GM18498 (cell line): ENCODE results near the gene MED17.

Experiments
- ATAC-seq: cut with Tn5 transposase; IDR thresholded peaks from one replicate; pipeline ENCODE4 v1.9.1; 2021; ENCODE audit warnings: mild to moderate bottlenecking, moderate library complexity; ENCODE audit not compliant: unreplicated experiment

The MED17 gene

DNA sequence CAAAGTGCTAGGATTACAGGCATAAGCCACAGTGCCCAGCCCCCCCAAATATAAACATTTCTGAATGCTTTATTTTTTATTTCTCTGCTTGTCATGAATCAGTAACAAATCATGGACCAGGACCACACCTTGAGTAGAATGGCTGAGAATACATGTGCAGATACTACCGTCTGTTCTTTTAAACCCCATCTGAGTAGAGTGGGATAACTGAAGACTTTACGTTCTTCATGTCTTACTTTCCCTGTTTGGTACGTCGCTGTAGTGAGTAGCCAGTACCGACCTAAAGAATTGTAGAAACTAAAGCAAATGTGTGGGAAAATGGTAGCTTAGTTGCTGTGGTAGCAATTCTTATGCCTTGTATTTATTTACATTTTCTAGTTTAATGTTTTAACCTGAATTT lies 29.9 kb downstream of the MED17 start:
- no peak for ATAC-seq

DNA sequence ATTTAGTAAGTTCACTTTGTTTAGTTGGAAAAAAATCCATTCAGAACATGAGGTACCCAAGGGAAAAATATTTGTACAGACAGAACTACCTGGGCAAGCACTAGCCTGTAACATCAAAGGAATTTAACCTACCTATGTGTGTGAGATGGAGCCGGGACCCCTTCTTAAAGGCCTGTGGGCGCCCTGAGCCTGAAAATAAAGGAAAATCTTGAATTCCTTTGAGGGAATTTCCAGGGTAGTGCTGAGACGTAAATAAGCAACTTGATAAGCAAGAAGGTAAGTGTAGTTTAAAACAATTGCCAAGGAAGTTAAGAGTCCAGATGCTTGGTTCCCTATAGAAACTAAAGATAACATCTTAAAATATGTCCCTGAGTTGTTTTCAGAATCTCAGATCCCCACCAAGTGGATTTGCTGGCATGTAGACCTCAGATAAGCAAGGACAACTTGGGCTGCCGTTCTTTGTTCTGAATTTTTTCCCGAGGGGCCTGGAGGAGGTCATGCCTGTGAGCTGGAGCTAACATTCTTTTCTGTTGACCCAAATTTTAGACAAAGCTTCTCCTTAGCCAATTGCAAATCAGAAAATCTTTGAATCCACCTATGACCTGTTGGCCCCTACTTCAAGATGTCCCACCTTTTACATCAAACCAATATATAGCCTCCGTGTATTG lies 31.0 kb downstream of the MED17 start:
- ATAC-seq = no peak

DNA sequence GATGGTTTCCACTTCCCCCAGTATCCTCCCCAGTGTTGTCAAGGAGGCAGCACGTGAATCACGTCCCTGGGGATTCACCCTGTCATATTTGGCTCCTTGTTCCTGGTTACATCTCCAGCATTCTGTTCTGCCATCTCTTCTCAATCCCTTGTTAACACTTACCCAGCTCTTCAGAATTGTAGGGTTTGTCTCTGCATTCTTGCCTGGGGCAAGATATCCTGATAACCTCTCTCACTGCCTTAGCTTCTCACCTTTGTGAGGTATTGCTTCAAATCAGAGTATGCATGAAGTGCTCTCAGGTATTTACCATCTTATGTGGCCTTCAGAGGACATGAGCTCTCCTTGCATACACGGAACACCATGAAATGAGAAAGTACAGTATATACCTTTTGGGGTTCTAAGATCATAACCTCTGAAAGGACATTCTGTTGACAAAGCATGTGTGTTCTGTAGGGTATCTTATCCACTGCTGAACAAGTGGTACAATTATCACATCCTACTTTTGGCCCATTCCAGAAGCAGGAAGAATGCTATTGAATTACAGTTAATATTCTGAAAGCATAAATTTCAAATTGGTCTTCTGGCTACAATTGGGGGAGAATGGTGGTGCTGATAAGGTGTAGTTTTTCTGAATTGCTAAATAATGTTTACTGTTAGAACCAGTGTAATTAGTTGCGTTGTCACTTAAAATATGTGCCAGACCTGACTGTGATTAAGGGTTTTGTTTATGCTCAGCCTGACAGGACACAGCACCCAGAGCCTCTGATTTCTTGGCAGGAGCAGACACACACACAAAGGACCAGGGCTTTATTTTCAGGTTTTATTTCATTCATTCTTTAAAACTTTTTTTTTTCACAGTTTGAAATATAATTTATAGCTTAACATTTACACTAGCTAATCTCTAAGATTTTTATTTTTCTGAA lies 33.6 kb downstream of the MED17 start:
- ATAC-seq = no peak

DNA sequence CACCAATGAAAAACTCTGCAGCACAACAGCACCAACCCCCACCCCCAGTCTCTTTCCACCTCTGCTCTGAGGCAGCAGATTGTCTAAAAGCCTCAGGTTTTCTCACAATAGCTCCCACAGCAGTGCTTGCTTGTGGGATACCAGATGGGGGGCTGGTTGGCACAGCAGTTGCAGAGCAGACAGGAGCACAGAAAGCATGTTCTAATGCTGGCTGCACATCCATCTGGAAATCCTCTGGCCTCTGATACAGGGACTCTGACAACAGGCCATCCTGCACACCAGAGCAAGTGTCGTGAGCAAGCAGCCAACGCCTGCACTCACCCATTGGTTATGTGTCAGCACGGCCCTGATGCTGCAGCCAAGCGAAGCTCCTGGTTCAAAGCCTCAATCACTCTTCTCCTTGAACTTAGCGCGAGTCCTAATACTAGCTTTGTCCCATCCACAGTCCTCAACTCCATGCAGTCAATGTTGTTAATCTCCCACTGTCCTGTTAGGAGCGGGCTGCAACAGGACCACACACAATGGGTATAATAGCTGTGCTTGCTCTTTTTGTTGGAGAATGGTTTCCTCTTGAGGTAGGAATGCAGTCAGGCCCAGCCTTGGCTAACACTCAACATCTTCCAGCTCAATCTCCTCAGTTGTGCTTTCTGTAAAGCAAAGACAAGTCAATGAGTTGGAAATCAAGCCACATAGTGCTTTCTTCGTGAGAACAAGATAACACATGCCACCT lies 36.0 kb downstream of the MED17 start:
- ATAC-seq = no peak

DNA sequence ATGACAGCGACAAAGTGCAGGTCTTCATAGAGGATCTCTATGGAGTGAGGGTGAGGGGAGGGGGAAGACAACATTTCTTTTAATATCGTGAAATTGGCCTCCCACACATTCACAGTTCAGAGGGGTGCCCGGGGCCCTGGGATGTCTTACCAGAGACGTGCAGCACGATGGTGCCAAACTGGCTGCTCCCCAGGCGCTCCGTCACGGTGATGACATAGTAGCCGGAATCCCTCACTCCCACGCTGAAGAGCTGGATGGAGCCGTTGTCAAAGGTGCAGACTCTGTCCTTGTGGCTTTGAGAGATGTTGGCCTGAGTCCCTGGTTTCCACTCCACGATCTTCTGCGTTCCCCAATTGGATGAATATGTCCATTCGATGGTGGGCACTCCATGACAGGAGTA lies 36.8 kb downstream of the MED17 start:
- ATAC-seq = no peak

DNA sequence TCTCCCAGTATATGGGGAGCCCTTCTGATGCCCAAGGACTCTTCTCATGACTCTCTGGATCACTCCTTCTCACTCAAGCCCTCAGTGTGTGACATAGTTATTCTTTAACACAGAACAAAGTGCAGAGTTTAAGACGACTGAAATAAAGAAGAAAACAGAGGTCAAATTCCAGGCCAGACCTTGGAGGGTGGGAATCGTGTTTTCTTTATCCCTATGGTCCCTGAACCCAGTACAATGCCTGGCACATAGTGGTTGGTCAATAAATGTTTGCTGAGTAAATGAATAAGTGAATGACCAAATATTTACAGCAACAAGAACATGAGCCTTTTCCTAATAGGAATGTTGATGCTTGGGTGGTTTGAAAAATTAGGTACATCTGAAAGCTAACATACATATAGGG lies 37.5 kb downstream of the MED17 start:
- no peak for ATAC-seq

DNA sequence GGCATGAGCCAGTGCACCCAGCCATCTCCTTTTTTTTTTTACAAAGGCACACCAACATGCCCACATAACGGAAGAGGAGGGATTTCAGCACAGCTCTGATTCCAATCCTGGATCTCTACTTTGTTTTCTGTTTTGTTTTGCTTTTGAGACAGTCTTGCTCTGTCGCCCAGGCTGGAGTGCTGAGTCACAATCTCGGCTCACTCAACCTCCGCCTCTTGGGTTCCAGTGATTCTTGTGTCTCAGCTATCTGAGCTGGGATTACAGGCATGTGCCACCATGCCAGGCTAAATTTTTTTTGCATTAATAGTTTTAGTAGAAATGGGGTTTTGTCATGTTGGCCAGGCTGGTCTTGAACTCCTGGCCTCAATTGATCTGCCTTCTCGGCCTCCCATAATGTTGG lies 38.3 kb downstream of the MED17 start:
- no peak for ATAC-seq

DNA sequence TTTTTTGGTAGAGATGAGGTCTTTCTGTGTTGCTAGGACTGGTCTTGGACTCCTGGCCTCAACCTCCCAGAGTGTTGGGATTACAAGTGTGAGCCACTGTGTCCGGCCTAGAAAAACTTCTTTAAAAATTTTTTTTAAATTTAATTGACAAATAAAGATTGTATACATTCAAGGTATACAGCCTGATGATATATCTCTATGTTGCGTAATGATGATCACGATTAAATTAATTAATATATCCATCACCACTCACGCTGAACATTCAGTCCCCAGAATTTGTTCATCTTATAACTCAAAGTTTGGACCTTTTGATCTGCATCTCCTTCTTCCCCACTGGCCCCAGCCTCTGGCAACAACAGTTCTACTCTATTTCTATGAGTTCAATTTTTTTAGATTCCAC lies 39.1 kb downstream of the MED17 start:
- no peak for ATAC-seq

DNA sequence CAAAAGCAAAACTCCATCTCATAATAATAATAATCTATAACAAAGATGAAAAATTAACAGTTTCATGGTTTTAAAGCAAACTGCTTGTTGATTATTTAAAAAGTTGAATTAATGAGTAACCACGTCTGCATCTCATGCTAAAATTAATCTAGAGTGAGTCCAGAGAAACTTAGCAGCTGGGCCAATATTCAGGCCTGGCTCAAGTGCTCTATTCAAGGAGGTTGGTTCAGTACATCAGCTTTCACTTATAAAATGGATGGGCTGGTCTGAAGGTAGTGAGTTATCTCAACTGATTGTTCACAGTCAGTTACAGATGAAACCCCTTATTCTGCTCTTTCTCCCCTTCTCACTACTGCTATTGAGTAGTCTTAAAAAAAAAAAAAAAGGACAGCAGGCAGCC lies 43.3 kb downstream of the MED17 start:
- no peak for ATAC-seq

DNA sequence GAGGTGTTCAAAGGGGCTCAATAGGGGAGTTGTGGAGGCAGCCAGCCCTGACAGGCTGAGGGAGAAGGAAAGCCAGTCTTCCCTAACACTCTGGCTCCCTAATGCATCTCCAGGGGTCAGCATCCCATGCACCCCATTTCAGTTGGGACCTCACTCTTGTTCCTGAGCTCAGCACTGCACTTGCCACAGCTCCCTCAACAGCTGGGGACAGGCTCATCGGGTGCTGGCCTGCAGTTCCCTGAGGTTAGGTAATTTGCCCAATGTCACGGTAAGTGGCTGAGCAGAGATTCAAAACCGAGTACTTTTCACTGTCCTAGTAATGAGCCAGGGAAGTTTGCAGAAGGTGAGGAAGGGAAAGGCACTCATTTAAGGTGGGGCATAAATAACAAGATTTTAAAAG lies 45.5 kb downstream of the MED17 start:
- ATAC-seq = no peak

DNA sequence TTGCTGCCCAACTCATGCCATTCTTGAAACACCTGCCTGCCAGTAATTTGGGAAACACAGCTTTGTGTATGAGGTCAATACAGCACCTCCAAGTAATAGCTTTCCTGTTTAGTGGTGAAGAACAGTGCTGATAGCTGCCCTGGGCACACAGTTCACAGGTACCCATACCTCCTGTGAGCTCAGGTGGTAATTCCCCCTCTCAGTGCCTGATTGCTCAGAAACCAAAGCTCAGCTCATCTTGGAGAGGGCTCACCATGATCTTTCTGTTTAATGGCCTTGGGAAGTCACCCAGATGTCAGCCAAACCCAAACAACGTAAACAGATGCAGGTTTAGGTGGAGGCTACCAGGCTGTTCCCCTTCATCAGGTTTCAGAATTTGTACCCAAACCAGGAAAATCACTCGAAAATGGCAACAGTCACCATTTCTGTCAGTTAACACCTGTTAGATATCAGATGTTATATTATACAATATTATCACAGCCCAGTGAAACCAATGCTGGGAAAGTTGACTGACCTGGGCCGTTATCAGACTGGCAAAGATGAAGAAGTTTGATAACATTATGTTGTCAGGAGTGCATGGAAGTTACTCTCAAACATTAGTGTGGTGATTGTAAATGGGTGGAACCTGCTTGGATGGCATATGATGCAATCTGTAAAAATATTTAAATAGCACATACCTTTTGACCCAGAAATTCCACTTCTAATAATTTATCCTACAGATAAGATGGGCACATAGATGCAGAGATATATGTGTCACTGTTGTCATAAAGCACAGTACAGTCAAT lies 47.5 kb downstream of the MED17 start:
- ATAC-seq = no peak

DNA sequence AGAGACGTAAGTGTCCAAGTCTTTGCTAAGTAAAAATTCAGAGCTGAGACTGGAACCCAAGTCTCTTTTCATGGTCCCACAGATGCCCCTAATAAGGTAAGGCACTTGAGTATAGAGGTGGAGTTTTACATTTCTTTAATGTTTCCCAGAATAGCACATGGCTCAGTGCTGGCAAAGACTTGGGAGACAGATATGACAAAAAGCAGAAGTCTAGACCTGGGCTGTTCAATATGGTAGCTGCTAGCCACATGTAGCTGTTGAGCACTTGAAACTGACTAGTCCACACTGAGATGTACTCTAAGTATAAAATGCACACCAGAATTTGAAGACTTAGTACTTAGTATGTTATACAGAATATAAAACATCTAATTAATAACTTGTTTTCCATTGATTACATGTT lies 48.7 kb downstream of the MED17 start:
- no peak for ATAC-seq

DNA sequence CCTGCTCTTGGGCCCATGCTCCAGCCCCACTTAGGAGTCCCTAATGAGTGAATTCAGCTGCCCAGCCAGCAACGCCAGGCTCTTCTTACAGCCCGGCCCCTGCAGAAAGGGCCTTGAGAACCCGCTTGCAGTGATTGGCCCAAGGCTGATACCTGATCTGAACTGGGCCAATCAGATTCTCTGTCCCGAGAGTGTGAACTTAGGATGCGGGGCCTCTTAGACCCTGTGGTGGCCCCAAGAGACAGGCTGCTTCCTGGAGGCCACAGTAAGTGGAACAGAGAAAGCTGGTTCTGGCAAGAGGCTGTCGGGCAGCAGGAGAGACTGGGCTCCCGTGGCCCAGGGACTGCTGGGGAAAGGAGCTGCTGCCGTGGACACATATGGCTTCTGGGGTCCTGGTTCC lies 54.9 kb downstream of the MED17 start:
- ATAC-seq = no peak

DNA sequence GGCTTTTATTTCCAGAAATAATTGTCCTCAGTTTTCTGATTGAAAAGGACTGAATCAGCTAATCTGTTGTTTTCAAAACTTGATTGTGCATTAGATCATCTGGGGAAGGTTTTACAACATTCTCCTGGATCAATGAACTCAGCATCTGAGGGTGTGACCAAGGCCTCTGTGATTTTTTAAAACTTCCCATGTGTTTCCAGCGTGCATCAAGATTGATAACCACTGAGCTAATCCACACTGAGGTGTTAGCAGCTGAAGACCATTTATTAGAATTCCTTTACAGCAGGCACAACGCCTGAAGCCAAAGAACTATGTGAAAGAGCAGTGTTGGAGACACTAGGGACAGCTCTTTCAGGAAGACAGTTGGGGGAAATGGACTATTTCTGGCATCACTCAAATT lies 56.1 kb downstream of the MED17 start:
- no peak for ATAC-seq

DNA sequence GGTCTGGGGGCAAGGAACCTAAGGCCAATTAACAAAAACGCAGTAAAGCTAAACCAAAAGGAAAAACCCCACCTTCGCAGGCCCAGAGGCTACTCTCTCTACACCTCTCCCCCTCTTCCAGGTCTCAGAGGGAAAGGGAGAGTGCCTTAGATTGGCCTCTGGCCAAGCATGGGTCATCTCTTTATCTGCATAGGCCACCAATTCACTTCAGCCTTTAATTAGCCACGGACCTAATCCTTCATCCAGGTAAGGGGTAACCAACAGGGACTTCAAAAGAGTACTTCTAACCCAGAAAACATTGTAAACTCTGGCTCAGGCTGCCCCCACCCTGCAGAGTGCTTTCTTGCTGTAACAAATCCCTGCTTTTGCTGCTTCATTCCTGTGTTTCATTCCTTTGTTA lies 56.9 kb downstream of the MED17 start:
- no peak for ATAC-seq

DNA sequence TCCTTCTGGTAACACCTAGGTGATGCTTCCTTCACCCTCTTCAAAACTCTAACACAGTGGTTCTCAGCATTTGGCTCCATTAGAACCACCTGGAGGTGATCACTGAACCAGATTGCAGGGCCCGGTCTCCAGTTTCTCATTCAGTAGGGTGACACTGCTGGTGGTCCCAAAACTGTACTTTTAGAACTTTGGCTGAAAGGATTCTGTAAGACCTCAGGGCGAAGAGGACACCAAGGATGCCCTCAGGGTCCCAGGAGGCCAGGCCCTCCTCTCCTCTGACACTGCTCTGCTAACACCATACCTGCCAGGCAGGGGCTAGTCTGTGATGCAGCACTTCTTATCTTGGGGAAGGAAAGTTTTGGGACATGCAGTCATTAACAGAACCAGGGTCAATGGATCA lies 57.4 kb downstream of the MED17 start:
- ATAC-seq = no peak

DNA sequence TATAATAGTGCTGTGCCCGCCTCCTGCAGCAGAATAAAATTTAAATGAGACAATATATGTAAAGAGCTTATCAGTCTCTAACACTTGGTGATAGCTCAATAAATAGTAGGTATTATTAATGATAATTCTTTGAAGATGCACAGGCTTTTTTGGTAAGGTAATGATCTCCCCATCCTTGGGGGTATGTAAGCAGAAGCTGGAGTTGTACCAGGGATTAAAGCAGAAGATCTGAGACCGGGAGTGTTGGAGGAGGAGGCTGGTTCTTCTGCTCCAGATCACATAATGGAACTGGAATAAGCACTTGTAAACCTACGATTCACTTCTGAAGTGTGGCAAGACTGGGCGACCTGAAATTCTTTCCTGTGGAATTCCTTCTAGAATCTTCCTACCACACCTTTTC lies 58.0 kb downstream of the MED17 start:
- ATAC-seq = no peak

DNA sequence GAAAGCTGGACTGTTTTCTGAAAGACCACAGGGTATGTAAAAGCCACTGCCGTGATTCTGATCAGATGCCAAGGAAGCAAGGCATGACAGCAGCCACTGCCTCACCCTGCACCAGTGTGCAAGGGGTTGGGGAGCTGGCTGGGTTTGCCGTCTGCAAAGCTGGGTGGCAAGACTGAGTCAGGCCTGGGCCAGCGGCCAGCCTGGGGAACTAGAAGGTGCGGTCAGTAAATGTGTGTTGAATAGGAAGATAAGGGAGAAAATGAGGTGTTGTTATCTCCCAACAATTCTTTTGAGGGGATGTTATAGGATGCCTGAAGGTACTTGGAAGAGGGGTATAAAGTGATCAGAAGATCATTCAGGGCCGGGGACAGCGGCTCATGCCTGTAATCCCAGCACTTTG lies 58.4 kb downstream of the MED17 start:
- ATAC-seq = no peak

DNA sequence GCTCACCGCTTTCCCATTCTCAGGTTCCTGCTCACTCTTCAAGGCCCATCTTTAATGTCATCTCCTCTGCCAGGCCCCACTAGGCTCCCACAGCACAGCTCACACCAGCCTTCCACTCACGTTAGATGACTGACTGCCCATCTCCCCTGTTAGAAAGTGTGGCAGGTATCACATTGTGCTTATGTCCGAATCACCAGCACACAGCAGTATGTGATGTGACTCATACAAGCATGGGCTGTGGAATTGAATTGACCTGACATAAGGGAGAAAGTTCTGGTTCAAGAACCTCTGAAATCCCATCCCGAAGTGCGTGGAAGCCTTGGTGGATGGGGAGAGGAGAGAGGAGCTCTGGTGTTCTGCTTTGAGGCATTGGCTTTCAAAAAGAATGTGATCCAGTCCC lies 59.8 kb downstream of the MED17 start:
- no peak for ATAC-seq

DNA sequence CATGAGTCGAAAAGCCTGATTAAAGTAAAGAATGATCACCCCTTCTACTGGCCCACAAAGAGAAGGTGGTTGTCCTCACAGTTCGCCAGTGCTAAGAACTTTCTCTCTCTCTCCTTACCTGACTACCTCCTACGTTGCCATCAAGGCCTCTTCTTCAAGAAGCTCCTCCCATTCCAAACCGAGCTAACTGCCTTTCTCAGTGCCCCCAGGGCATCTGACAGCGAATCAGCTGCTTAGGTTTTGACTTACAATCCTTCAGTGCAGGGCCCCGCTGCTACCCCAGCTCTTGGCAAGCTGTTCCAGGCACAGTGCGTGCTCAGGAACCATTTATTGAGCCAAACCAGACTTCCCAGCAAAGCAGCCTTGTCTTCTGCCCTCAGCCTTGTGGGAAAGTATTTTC lies 60.5 kb downstream of the MED17 start:
- ATAC-seq = no peak
